ENCODE data around the gene ZBTB43. TPM values are rescaled to one million over a fixed set of nuclear protein-coding genes. Genes with fewer than 3 reads are reported as not detected.

ZBTB43 gene
- total RNA-seq, 1 experiment from 2014 or later: 15.4 TPM

DNA sequence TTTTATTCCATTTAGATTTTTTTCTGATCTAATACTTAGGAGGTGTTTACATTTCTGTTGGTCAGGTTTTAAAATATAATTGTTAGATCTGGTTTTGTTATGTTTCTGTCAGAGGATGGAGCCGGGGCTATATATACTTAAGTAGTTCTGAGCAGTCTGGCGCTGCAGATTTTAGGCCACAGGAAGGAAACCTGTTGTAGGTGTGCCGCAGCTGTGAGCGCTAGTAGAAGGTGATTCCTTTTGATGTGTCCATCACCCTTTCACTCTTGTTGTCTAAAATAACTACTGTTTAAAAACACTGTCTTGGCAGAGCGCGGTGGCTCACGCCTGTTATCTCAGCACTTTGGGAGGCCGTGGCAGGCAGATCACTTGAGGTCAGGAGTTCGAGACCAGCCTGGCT is 72.6 kb downstream of the ZBTB43 start:
- Histone ChIP-seq H3K4me3 (replicated peaks in 1 of 2; ENCODE audit: low read depth in 1 of 2, low read length in 2 of 2) (no peak overlapping the region), H3K4me1 (ENCODE audit: control insufficient read depth in 1 of 2, insufficient read depth in 2 of 2, low read length in 2 of 2) (no peaks in the 10 kb centered on the region), H3K4me2 (ENCODE audit: low read length) (no peak overlapping the region), H3K27ac (ENCODE audit: low read depth, low read length) (no peak overlapping the region), H3K9me3 (ENCODE audit: control insufficient read depth in 1 of 2, insufficient read depth in 1 of 2, low read depth in 1 of 2, low read length in 2 of 2) (no peaks in the 10 kb centered on the region), H3K36me3 (ENCODE audit: control insufficient read depth in 1 of 2, insufficient read depth in 2 of 2, low read length in 2 of 2) (peaks cover 3 to 8% of the 10 kb centered on the region in 2 experiments; a peak in 2 of 4 replicates), H3K9ac (ENCODE audit: low read length) (no peak overlapping the region), H2AFZ (ENCODE audit: low read depth, low read length, poor library complexity, severe bottlenecking) (no peak overlapping the region), H4K20me1 (ENCODE audit: insufficient read depth) (no peaks in the 10 kb centered on the region), H3K27me3 (ENCODE audit: insufficient read depth, low read length) (no peaks in the 10 kb centered on the region), H3K9me2 (ENCODE audit: insufficient read depth) (no peaks in the 10 kb centered on the region), H3K79me2 (ENCODE audit: insufficient read depth, low read length) (peaks cover 25% of the 10 kb centered on the region)
- POLR2A ChIA-PET: no interaction called here
- DNase-seq (ENCODE audit: low read depth, low spot score) (no peak), ATAC-seq (no peak)
- CTCF ChIA-PET: no interaction called here
- no TSS peak for BruUV-seq (replicated peaks)
- no peak for TF ChIP-seq CBX3 (IDR thresholded peaks at IDR 0.05; ENCODE audit: low read depth)
- TF ChIP-seq, protein P1, sequence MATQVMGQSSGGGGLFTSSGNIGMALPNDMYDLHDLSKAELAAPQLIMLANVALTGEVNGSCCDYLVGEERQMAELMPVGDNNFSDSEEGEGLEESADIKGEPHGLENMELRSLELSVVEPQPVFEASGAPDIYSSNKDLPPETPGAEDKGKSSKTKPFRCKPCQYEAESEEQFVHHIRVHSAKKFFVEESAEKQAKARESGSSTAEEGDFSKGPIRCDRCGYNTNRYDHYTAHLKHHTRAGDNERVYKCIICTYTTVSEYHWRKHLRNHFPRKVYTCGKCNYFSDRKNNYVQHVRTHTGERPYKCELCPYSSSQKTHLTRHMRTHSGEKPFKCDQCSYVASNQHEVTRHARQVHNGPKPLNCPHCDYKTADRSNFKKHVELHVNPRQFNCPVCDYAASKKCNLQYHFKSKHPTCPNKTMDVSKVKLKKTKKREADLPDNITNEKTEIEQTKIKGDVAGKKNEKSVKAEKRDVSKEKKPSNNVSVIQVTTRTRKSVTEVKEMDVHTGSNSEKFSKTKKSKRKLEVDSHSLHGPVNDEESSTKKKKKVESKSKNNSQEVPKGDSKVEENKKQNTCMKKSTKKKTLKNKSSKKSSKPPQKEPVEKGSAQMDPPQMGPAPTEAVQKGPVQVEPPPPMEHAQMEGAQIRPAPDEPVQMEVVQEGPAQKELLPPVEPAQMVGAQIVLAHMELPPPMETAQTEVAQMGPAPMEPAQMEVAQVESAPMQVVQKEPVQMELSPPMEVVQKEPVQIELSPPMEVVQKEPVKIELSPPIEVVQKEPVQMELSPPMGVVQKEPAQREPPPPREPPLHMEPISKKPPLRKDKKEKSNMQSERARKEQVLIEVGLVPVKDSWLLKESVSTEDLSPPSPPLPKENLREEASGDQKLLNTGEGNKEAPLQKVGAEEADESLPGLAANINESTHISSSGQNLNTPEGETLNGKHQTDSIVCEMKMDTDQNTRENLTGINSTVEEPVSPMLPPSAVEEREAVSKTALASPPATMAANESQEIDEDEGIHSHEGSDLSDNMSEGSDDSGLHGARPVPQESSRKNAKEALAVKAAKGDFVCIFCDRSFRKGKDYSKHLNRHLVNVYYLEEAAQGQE (IDR thresholded peaks at IDR 0.05; ENCODE audit: low read depth): no peak
- no peak for TF ChIP-seq POLR2AphosphoS5 (IDR thresholded peaks at IDR 0.05; ENCODE audit: low read depth, low read length)
- TF ChIP-seq RAD21 (IDR thresholded peaks at IDR 0.05; ENCODE audit: low read depth): no peak
- intact Hi-C loops (cut with micrococcal nuclease): no loop called here
- RAD21 ChIA-PET (ENCODE audit: low non-redundant PET in 1 of 2, low total read pairs in 2 of 2, uncharacterized antibody in 2 of 2, unreplicated experiment in 2 of 2): no interaction called here

DNA sequence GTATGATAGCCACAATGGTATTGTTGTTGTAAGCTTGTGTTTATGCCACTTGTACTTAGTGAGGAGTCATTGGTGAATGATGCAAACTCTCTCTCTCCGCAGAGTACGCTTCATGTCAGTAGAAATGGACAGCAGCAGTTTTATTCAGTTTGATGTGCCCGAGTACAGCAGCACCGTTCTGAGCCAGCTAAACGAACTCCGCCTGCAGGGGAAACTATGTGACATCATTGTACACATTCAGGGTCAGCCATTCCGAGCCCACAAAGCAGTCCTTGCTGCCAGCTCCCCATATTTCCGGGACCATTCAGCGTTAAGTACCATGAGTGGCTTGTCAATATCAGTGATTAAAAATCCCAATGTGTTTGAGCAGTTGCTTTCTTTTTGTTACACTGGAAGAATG is 74.4 kb downstream of the ZBTB43 start:
- no peaks in the 10 kb centered on the region for H4K20me1 ChIP-seq (ENCODE audit: insufficient read depth)
- ATAC-seq: no peak
- peaks cover 3 to 8% of the 10 kb centered on the region in 2 experiments; a peak in 2 of 4 replicates for H3K36me3 ChIP-seq (ENCODE audit: control insufficient read depth in 1 of 2, insufficient read depth in 2 of 2, low read length in 2 of 2)
- no TSS peak for BruUV-seq (replicated peaks)
- no peak overlapping the region for H3K4me2 ChIP-seq (ENCODE audit: low read length)
- H3K27me3 ChIP-seq (ENCODE audit: insufficient read depth, low read length): no peaks in the 10 kb centered on the region
- H2AFZ ChIP-seq (ENCODE audit: low read depth, low read length, poor library complexity, severe bottlenecking): no peak overlapping the region
- intact Hi-C loops (cut with micrococcal nuclease): no loop called here
- H3K9ac ChIP-seq (ENCODE audit: low read length): no peak overlapping the region
- peaks cover 25% of the 10 kb centered on the region for H3K79me2 ChIP-seq (ENCODE audit: insufficient read depth, low read length)
- RAD21 ChIA-PET (ENCODE audit: low non-redundant PET in 1 of 2, low total read pairs in 2 of 2, uncharacterized antibody in 2 of 2, unreplicated experiment in 2 of 2): no interaction called here
- no peak for DNase-seq (ENCODE audit: low read depth, low spot score)
- POLR2A ChIA-PET: no interaction called here
- CTCF ChIA-PET: no interaction called here
- no peak overlapping the region for H3K27ac ChIP-seq (ENCODE audit: low read depth, low read length)
- H3K4me1 ChIP-seq (ENCODE audit: control insufficient read depth in 1 of 2, insufficient read depth in 2 of 2, low read length in 2 of 2): no peaks in the 10 kb centered on the region
- H3K9me3 ChIP-seq (ENCODE audit: control insufficient read depth in 1 of 2, insufficient read depth in 1 of 2, low read depth in 1 of 2, low read length in 2 of 2): no peaks in the 10 kb centered on the region
- no peaks in the 10 kb centered on the region for H3K9me2 ChIP-seq (ENCODE audit: insufficient read depth)
- no peak overlapping the region for H3K4me3 ChIP-seq (replicated peaks in 1 of 2; ENCODE audit: low read depth in 1 of 2, low read length in 2 of 2)
- TF ChIP-seq SIN3A (IDR thresholded peaks at IDR 0.05; ENCODE audit: low read depth) (no peak), YY1 (IDR thresholded peaks at IDR 0.05; ENCODE audit: extremely low read depth, insufficient replicate concordance, low read depth, low read length) (no peak), POLR2AphosphoS5 (IDR thresholded peaks at IDR 0.05; ENCODE audit: low read depth, low read length) (no peak), POLR2A (IDR thresholded peaks at IDR 0.05; ENCODE audit: borderline replicate concordance, extremely low read depth, insufficient read depth, insufficient read length) (no peak), TCF7L2 (IDR thresholded peaks at IDR 0.05; ENCODE audit: borderline replicate concordance, extremely low read depth, insufficient read depth, insufficient read length) (no peak), CBX3 (IDR thresholded peaks at IDR 0.05; ENCODE audit: low read depth) (no peak), ZNF274 (IDR thresholded peaks at IDR 0.05; ENCODE audit: low read depth, low read length) (no peak)
- TF ChIP-seq, protein P1 (IDR thresholded peaks at IDR 0.05; ENCODE audit: low read depth): no peak
- TF ChIP-seq, protein P2, sequence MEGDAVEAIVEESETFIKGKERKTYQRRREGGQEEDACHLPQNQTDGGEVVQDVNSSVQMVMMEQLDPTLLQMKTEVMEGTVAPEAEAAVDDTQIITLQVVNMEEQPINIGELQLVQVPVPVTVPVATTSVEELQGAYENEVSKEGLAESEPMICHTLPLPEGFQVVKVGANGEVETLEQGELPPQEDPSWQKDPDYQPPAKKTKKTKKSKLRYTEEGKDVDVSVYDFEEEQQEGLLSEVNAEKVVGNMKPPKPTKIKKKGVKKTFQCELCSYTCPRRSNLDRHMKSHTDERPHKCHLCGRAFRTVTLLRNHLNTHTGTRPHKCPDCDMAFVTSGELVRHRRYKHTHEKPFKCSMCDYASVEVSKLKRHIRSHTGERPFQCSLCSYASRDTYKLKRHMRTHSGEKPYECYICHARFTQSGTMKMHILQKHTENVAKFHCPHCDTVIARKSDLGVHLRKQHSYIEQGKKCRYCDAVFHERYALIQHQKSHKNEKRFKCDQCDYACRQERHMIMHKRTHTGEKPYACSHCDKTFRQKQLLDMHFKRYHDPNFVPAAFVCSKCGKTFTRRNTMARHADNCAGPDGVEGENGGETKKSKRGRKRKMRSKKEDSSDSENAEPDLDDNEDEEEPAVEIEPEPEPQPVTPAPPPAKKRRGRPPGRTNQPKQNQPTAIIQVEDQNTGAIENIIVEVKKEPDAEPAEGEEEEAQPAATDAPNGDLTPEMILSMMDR (IDR thresholded peaks at IDR 0.05 in 2 of 3, conservative IDR thresholded peaks at IDR 0.05 in 1 of 3; ENCODE audit: borderline replicate concordance in 1 of 3, insufficient read depth in 1 of 3, low read depth in 2 of 3, low read length in 2 of 3): no peak

Measured in HCT116 (cell line).